Measurements from ENCODE around the gene SLC16A1.
A peak's percentile ranks its signal among the peaks of the same experiment; 100 is the strongest.

The SLC16A1 gene

DNA sequence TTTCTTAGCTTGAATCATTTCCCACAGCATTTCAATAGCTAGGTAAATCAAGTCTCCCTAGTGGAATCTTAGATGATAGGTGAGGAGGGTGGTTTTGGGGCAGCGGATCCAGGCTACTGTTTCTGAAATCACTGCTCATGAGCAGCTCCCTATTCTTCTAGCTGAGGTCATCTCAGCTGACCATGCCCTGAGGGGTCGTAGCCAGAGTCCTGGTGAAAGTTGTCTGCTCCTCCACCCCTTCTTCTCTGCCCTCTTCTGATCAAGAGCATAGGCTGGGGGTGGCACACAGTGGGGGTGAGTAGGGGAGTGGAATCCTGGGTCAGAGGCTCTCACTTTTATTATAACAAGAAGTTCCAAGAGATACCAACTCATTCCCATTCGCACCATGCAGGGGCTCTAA is 76.2 kb downstream of the SLC16A1 start:
- DNase-seq: no peak

DNA sequence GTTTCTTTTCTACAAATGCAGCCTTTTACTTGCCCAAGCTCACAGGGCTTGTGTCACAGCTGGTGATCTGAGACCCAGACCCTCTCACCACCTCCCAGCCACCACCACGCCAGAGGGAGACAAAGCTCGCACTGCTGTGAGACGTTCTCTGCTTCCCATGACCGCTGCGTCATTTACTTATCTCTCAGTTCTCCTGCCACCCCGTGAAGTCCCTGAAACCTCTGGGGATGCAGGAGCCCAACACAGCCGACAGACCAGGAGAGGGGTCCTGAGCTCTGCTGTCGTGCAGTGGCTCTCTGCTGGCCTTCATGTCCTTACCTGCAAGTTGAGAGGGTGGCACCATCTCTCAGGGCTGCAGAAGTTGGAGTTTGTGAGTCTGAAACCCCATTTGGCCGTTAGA is 77.7 kb downstream of the SLC16A1 start:
- DNase-seq: peak in 5 of 14 donors; percentile 4 to 25 (median 17)

DNA sequence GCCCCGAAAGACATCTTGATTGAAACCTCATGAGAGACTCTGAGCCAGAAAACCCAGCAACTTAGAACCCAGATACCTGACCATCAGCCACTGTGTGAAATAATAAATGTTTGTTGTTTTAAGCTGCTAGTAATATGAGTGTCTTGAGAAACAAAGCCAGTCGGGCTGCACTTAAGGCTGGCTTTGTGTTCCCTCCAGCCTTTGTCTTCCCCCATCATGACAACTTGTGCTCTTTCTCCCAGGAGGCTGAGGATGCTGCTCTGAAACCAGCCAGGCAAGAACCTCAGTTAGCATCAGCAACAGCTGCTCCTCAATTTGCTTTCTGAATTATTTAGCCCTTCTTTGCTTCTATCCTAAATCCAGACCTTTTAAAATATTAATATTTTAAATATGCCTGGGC is 78.2 kb downstream of the SLC16A1 start:
- no peak for DNase-seq

DNA sequence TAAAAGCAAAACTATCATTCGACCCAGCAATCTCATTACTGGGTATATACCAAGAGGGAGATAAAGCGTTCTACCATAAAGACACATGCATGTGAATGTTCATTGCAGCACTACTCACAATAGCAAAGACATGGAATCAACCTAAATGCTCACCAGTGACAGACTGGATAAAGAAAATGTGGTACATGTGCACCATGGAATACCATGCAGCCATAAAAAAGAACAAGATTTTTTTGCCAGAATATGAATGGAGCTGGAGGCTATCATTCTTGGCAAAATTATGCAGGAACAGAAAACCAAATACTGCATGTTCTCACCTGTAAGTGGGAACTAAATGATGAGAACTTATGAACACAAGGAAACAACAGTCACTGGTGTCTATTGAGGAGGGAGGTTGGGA is 79.7 kb downstream of the SLC16A1 start:
- DNase-seq: no peak

DNA sequence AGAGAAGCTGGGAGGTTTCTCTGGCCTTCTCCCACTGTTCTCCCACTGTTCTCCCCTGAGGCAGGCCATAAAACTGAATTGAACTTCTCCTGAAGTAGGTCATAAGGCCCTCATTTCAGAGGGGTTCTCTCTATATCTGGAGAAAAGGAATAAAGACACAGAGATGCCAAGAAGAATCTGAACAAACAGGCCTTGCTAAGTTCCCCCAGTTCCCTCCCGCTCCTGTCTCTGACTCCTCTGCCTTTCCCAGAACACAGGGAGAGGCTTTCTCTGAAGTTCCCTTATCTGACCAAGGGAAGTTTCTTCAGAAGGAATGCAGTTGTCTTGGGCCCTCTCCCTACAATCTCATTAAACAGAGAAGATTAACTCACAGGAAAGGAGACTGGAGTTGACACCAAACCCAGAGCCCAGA is 83.4 kb downstream of the SLC16A1 start:
- no peak for DNase-seq

DNA sequence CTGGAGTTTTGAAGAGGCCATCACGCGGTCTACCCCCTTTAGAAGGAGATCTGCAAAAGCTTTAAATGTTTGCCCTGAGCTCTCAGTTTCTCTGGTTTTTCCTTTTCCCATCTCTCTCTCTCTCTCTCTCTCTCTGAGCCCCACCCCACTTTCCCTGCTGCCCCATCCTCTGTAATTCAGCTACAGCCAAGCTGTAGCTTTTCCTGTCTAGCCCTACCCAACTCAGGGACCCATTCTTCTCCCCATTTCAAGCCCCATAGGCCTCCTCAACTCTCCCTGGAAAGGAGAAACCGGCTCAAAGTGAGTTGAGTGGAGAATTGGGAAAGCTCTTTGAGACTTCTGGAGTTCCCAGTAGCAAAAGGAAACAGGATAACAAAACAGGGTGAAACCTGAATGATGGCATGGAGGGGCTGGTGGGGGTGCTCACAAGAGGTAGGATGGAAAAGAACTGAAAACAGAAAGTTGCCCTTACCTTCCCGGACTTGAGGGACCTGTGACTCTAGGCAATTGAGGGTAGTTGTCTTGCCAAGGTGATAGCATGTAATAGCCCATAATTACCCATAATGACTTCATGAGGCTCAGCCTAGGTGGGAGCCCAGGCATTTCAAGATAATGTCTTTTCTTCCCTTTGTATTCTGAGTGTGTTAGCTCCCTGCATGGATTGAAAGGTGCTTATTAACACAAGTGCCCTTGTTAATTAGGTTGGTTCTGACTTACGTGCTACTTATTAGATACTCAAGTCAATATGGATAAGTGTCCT is 84.9 kb downstream of the SLC16A1 start:
- DNase-seq: no peak

DNA sequence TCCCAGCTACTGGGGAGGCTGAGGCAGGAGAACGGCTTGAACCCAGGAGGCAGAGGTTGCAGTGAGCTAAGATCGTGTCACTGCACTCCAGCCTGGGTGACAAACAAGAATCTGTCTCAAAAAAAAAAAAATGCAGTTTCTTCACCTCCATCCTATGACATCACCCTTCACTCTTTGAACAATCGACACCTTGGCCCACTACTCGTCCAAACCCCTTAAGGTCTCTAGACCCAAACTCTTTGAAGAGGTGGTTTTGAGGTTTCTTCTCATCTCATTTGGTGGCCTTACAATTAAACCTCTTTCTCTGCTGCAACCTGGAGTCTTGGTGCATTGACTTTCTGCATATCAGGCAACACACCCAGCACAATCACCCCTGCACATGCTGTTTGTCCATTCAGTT is 86.1 kb downstream of the SLC16A1 start:
- DNase-seq: no peak

DNA sequence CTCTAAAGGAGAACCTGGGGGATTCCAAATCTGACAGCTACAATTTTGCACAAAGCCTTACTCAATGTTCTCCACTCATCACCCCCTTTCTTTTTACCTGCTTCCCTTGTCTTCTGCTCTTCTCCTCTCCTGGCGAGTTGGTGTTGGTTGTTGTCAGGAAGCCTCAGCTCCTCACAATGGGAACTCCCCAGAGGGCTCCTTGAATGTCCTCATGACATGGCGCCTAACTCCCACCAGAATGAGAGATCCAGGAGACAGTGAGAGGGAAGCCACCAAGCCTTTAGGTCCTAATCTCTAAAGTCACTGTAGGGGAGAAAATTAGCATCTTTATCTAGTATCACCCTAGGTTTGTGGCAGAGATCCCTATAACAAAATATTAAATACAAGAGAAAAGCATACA is 87.8 kb downstream of the SLC16A1 start:
- DNase-seq: no peak

DNA sequence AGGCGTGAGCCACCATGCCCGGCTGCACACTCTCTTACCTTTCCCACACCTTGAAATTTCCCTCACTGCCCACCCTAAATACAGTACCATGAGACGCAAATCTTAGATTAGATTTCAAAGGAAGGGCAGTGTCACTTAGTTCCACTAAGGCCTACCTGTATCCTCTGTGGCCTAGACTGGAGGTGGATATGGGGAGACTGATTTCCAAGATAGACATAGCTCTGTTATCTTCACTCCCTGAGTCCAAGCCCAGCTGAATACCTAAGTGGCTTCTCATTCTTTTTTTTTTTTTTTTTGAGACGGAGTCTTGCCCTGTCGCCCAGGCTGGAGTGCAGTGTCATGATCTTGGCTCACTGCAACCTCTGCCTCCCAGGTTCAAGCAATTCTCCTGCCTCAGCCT is 89.0 kb downstream of the SLC16A1 start:
- no peak for DNase-seq

DNA sequence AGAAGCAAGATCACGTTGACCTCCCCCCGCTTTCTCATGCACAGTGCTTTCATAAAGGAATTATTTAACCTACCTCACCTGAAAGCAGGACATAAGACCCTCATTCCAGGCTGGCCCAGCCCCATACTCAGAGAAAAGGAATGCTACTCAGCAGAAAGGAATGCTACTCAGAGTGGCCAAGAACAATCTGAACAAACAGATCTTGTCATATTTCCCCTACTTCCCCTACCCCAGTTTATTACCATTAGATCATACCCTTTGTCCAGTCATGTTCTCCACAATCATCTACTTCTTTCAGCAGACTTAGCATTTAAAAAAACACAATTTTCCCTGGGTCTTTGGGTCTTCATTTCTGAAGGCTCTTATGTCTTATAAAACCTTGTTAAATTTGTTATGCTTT is 89.8 kb downstream of the SLC16A1 start:
- DNase-seq: no peak

DNA sequence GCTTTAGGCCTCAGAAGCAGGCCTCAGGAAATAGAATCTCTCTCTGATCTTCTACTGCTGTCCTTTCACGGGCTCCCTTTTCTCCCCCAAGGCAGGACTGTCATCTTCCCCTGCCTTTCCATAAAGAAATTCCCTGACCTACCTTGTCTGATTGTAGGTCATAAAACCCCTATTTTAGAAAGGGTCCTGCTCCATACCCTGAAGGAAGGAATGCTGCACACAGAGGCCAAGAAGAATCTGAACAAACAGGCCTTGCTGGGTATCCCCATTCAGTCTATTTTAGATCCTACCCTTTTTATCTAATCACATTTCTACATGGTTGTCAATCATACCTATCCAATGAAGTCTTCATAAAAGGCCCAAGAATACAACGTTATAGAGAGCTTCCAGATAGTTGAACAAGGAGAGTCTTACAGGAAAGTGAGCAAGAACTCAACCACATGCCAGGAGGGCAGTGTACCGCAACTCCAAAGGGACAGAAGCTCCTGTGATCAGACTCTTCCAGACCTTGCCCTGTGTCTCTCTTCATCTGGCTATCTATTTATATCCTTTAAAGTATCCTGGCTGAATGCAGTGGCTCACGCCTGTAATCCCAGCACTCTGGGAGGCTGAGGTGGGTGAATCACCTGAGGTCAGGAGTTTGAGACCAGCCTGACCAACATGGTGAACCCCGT is 93.1 kb downstream of the SLC16A1 start:
- DNase-seq: no peak
